H1 (cell line): ENCODE measurements around the gene SP1. TPM values are rescaled to one million over a fixed set of nuclear protein-coding genes. Genes with fewer than 3 reads are reported as not detected.

Source experiments
- BACH1 ChIP-seq: IDR thresholded peaks from 2 replicates; pipeline ENCODE4 v1.6.1; 2012; ENCODE audit warnings: low read length, improper control_type of control experiment
- CHD2 ChIP-seq: IDR thresholded peaks from 2 replicates; pipeline ENCODE4 v1.6.1; 2012; ENCODE audit warnings: low read length, improper control_type of control experiment
- CHD7 ChIP-seq: fragments of 300-600 bp; sonication (generic); IDR thresholded peaks from 2 replicates; pipeline ENCODE4 v1.7.1; 2012; ENCODE audit warnings: low read length, moderate library complexity, mild to moderate bottlenecking, inconsistent platforms; ENCODE audit not compliant: insufficient replicate concordance
- KDM5A ChIP-seq: fragments of 200-600 bp; IDR thresholded peaks from 2 replicates; pipeline ENCODE4 v1.7.1; 2012; ENCODE audit warnings: mild to moderate bottlenecking, low read length, inconsistent platforms, mixed read lengths
- SIRT6 ChIP-seq: IDR thresholded peaks from one replicate; pipeline ENCODE4 v1.7.1; 2012; ENCODE audit warnings: low read length, inconsistent platforms
- polyA plus RNA-seq, 7 experiments: library from polyadenylated mRNA; depleted of rRNA in 3 of 7; stranded (reverse) in 5 of 7; unstranded in 2 of 7; fragments of >200 nt in 5 of 7; fragments of 200-250 nt in 2 of 7; gene quantifications; 1 replicate in 5 of 7; 2 replicates in 1 of 7; 4 replicates in 1 of 7; pipeline versions ENCODE4 v1.2.1 to v1.2.3, GENCODE V29; 2011 to 2013; ENCODE audit warnings: missing spikeins in 2 of 7, mixed read lengths in 2 of 7
- total RNA-seq: library from RNA; stranded (reverse); fragmentation: NEBNext Ultra II Directional; extraction: Animal tissue kit (Norgen Biotek cat#: 25700); gene quantifications from 2 replicates; pipeline ENCODE4 v1.2.1, GENCODE V29; 2021

Gene SP1
- total and polyA plus RNA-seq, 2 of the 8 experiments (the other 6 are each of a cell fraction or from before 2014, with no cell fraction given): 50.7 to 75.2 TPM

- TF ChIP-seq CHD7 (no peak), CHD2 (no peak), SIRT6 (no peak), BACH1 (no peak), KDM5A (no peak)
Measured at GRCh38 chr12:53450936-53451335, 71.0 kb downstream of the SP1 start (continued).
